CD4-positive, alpha-beta T cell treated with Interferon alpha-2 for 1 hour (primary cell): Measurements from ENCODE around the gene PLCD1.
"Not testable (repeated sequence)": the region's sequence is repeated elsewhere in the genome, so short reads cannot be mapped to it uniquely, and the experiment has no call there.

Source experiments
- DNase-seq, 2 donors: peaks; one replicate each; pipeline ENCODE4 v3.0.0-alpha.2; 2020 to 2022

Gene PLCD1

GRCh38 chr3:38036286-38036685, 6.8 kb upstream of the PLCD1 start:
- DNase-seq = no peak

GRCh38 chr3:38034335-38034734, 4.9 kb upstream of the PLCD1 start:
- not testable (repeated sequence) for DNase-seq

- not testable (repeated sequence) for DNase-seq
Measured at GRCh38 chr3:38033586-38033985, 4.1 kb upstream of the PLCD1 start.

GRCh38 chr3:38032328-38032865, 3.0 kb upstream of the PLCD1 start:
- DNase-seq = no peak

GRCh38 chr3:38031022-38031994, 1.9 kb upstream of the PLCD1 start:
- DNase-seq = peak; percentile 43 to 47

- DNase-seq = no peak
Measured at GRCh38 chr3:38030126-38031021, 932 bp upstream of the PLCD1 start.

GRCh38 chr3:38028621-38029361, 651 bp downstream of the PLCD1 start:
- no peak for DNase-seq

GRCh38 chr3:38027466-38028465, 1.7 kb downstream of the PLCD1 start:
- no peak for DNase-seq

- no peak for DNase-seq
Measured at GRCh38 chr3:38026856-38027255, 2.6 kb downstream of the PLCD1 start.

- DNase-seq = peak in 1 of 2 donors; percentile 0
Measured at GRCh38 chr3:38022896-38023709, 6.3 kb downstream of the PLCD1 start.

- DNase-seq = no peak
Measured at GRCh38 chr3:38022301-38022700, 7.1 kb downstream of the PLCD1 start.

GRCh38 chr3:38021196-38021595, 8.2 kb downstream of the PLCD1 start:
- DNase-seq = no peak

GRCh38 chr3:38020342-38020726, 9.1 kb downstream of the PLCD1 start:
- DNase-seq = no peak

- no peak for DNase-seq
Measured at GRCh38 chr3:38019658-38020341, 9.6 kb downstream of the PLCD1 start.

GRCh38 chr3:38018296-38019266, 10.9 kb downstream of the PLCD1 start:
- no peak for DNase-seq

- no peak for DNase-seq
Measured at GRCh38 chr3:38017445-38018295, 11.8 kb downstream of the PLCD1 start.

GRCh38 chr3:38016847-38017444, 12.5 kb downstream of the PLCD1 start:
- no peak for DNase-seq
